Smooth muscle cell (in vitro differentiated cells): ENCODE data around the gene SPACA6. TPM values are rescaled to one million over a fixed set of nuclear protein-coding genes. Genes with fewer than 3 reads are reported as not detected.

Source experiments
- DNase-seq: peaks from one replicate; lab custom pipeline; 2025; ENCODE audit not compliant: unreplicated experiment; lab: John Stamatoyannopoulos, UW
- H2AFZ ChIP-seq: fragments of 200-600 bp; sonication (generic); 2 replicates; pipeline ENCODE4 v1.6.0; 2016; ENCODE audit warnings: antibody characterized with exemption, low read depth, mild to moderate bottlenecking
- H3F3A ChIP-seq: fragments of 200-600 bp; sonication (generic); 2 replicates; pipeline ENCODE4 v1.6.0; 2017; ENCODE audit warnings: antibody characterized with exemption, low read depth
- H3K27ac ChIP-seq: fragments of 200-600 bp; sonication (generic); 2 replicates; pipeline ENCODE4 v1.5.1; 2016; ENCODE audit warnings: low read depth, mild to moderate bottlenecking
- H3K27me3 ChIP-seq: fragments of 200-600 bp; sonication (generic); 2 replicates; pipeline ENCODE4 v1.6.1; 2016; ENCODE audit warnings: low read depth, mild to moderate bottlenecking
- H3K36me3 ChIP-seq: fragments of 200-600 bp; sonication (generic); 2 replicates; pipeline ENCODE4 v1.5.1; 2016; ENCODE audit warnings: low read depth
- H3K4me1 ChIP-seq: fragments of 200-600 bp; sonication (generic); 2 replicates; pipeline ENCODE4 v1.5.1; 2016; ENCODE audit warnings: low read depth
- H3K4me2 ChIP-seq: fragments of 200-600 bp; sonication (generic); 2 replicates; pipeline ENCODE4 v1.6.0; 2016; ENCODE audit warnings: mild to moderate bottlenecking
- H3K4me3 ChIP-seq: fragments of 200-600 bp; sonication (generic); 2 replicates; pipeline ENCODE4 v1.5.1; 2016; ENCODE audit warnings: mild to moderate bottlenecking
- H3K79me2 ChIP-seq: fragments of 200-600 bp; sonication (generic); 2 replicates; pipeline ENCODE4 v1.6.0; 2016; ENCODE audit warnings: low read depth, mild to moderate bottlenecking
- H3K9ac ChIP-seq: fragments of 200-600 bp; sonication (generic); 2 replicates; pipeline ENCODE4 v1.6.0; 2016; ENCODE audit warnings: low read depth
- H3K9me3 ChIP-seq: fragments of 200-600 bp; sonication (generic); replicated peaks from 2 replicates; pipeline ENCODE4 v1.5.1; 2016; ENCODE audit warnings: low read depth
- H4K20me1 ChIP-seq: fragments of 200-600 bp; sonication (generic); 2 replicates; pipeline ENCODE4 v1.6.0; 2016; ENCODE audit warnings: low read depth
- WGBS: methylation state at CpG from one replicate; pipeline ENCODE4 v1.1.7; 2016; ENCODE audit warnings: low lambda C conversion rate; 5-methylcytosine and 5-hydroxymethylcytosine counted together
- polyA plus RNA-seq: library from polyadenylated mRNA; unstranded; fragments of >200 nt; fragmentation: Nextera tagmentation; extraction: Ambion mirVana; gene quantifications from 2 replicates; pipeline ENCODE4 v1.2.1, GENCODE V29; 2016
- total RNA-seq: library from RNA; depleted of rRNA; stranded (reverse); fragments of >200 nt; gene quantifications from 2 replicates; pipeline ENCODE4 v1.2.3, GENCODE V29; 2014
- TF ChIP-seq, protein P1 (sequence below): fragments of 200-600 bp; sonication (generic); IDR thresholded peaks from 2 replicates; pipeline ENCODE4 v1.5.1; 2017; ENCODE audit warnings: borderline replicate concordance, mild to moderate bottlenecking, antibody characterized with exemption; ENCODE audit not compliant: insufficient read depth, poor library complexity, severe bottlenecking

SPACA6 gene
- total and polyA plus RNA-seq, 2 experiments from 2014 or later: 3.0 to 4.1 TPM

DNA sequence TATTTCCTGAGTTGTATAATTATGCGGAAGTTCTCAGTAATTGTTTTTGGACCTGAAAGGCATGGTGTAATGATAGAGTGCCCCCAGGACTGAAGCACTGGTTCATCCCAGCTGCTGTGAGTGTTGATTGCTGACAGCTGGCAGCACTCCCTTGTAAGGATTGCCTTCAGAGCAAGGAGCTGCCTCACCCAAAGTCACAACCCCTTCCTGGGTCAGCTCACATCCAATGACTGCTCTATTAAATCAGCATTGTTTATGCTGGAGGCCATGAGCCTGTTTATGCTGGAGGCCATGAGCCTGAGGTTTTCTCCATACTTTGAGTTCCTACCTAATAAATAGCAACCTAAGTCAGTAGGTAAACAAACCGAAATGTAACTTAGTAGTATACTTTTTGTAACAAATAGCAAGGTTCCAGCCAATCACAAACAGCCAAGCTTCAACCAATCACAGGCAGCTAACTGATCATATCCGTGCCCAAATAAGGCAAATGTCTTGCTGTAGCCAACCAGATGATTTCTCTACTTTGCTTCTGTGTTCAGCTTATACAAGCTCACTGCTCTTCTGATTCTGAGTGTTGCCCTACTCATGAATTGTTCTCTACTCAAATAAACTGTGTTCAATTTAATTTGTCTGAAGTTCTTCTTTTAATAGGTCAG is 11.7 kb upstream of the SPACA6 start:
- no peaks in the 10 kb centered on the region for H3K4me1 ChIP-seq
- no peaks in the 10 kb centered on the region for H3K36me3 ChIP-seq
- H2AFZ ChIP-seq: no peak overlapping the region
- no peaks in the 10 kb centered on the region for H3K27me3 ChIP-seq
- 78% methylated on average over 3 of the region's 3 CpGs for WGBS
- no peak overlapping the region for H3K9ac ChIP-seq
- no peak overlapping the region for H3K27ac ChIP-seq
- H4K20me1 ChIP-seq: no peaks in the 10 kb centered on the region
- no peaks in the 10 kb centered on the region for H3K79me2 ChIP-seq
- H3F3A ChIP-seq: peaks cover 6% of the 10 kb centered on the region
- no peak for DNase-seq
- TF ChIP-seq, protein P1, sequence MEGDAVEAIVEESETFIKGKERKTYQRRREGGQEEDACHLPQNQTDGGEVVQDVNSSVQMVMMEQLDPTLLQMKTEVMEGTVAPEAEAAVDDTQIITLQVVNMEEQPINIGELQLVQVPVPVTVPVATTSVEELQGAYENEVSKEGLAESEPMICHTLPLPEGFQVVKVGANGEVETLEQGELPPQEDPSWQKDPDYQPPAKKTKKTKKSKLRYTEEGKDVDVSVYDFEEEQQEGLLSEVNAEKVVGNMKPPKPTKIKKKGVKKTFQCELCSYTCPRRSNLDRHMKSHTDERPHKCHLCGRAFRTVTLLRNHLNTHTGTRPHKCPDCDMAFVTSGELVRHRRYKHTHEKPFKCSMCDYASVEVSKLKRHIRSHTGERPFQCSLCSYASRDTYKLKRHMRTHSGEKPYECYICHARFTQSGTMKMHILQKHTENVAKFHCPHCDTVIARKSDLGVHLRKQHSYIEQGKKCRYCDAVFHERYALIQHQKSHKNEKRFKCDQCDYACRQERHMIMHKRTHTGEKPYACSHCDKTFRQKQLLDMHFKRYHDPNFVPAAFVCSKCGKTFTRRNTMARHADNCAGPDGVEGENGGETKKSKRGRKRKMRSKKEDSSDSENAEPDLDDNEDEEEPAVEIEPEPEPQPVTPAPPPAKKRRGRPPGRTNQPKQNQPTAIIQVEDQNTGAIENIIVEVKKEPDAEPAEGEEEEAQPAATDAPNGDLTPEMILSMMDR: no peak
- H3K9me3 ChIP-seq: no peaks in the 10 kb centered on the region
- no peak overlapping the region for H3K4me3 ChIP-seq
- H3K4me2 ChIP-seq: no peak overlapping the region

DNA sequence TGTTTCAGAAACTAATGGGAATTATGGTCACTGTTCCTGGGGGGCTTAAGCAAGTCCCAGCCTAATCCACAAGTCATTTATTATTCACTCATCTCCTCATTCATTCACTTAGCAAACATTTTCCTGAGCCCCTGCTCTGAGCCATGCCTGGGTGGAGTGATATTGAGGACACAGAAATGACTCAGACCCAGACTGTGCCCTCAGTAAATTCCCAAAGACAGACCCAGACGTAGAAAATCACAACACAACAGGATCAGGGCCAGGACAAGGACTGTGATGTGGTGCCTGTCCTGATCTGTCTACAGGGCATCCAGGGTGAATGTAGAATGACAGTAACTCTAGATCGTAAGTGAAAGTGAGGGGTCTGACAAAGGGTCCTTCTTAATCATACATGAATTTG is 7.0 kb upstream of the SPACA6 start:
- no peak for DNase-seq
- H3K4me2 ChIP-seq: peak overlapping the region; percentile 5
- H4K20me1 ChIP-seq: peaks cover 4% of the 10 kb centered on the region
- peaks cover 27% of the 10 kb centered on the region for H3K79me2 ChIP-seq
- H3K4me3 ChIP-seq: no peak overlapping the region
- peak overlapping the region; percentile 96 for H3K27ac ChIP-seq
- TF ChIP-seq, protein P1: no peak
- H3K27me3 ChIP-seq: no peaks in the 10 kb centered on the region
- WGBS: 29% methylated on average over 2 of the region's 2 CpGs
- H3K9me3 ChIP-seq: no peaks in the 10 kb centered on the region
- no peaks in the 10 kb centered on the region for H3K4me1 ChIP-seq
- H3K9ac ChIP-seq: peak overlapping the region; percentile 12
- no peaks in the 10 kb centered on the region for H3K36me3 ChIP-seq
- no peak overlapping the region for H2AFZ ChIP-seq
- H3F3A ChIP-seq: peaks cover 12% of the 10 kb centered on the region

DNA sequence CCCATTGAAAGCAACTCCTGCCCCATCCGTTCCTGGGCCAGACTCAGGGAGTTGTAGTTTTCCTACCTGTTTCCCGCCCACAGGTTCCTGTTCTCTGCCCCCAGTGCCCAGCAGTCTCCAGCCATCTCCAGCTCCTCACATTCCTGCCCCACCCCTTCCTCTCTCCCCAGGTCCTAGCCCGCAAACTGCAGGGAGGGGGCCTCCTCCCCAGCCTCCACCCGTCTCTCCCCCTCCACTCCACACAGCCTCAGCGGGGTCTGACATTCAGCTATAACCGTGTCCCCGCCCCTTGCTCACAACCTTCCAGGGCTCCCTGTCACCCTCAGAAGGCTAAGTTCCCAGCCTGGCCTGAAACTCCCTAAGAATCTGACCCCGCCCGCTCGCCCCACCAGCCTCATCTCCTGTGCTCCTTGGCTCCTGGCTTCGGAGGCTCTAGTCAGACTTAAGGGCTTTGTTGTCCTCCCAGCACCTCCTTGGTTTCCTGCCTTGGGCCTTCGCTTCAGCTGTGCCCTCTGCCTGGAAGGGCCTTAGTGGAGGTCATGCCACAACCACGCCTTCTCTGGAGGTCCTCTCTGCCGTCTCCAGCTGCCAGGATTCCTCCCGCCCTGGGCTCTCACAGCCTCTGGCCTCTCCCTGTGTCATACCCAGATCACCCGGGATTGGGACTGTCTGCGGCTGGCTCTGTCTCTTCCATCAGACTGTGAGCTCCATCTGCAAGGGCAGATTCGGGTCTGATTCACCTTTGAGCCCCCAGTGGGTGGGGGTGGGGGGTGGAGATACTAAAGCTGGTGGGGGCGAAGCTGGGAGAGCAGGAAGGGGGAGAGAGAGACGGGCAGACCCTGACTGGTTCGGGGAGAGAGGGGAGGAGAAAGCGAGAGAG is 5.1 kb upstream of the SPACA6 start:
- H4K20me1 ChIP-seq: peaks cover 22% of the 10 kb centered on the region
- peaks cover 4% of the 10 kb centered on the region for H3K4me1 ChIP-seq
- H3K4me2 ChIP-seq: peak overlapping the region; percentile 87
- H3K79me2 ChIP-seq: peaks cover 45% of the 10 kb centered on the region
- WGBS: under 1% methylated on average over 18 of the region's 22 CpGs
- no peak overlapping the region for H2AFZ ChIP-seq
- H3K27ac ChIP-seq: peak overlapping the region; percentile 96
- no peaks in the 10 kb centered on the region for H3K9me3 ChIP-seq
- no peaks in the 10 kb centered on the region for H3K36me3 ChIP-seq
- peak overlapping the region; percentile 96 for H3K9ac ChIP-seq
- TF ChIP-seq, protein P1: no peak
- peaks cover 19% of the 10 kb centered on the region for H3F3A ChIP-seq
- peak overlapping the region; percentile 65 for H3K4me3 ChIP-seq
- no peaks in the 10 kb centered on the region for H3K27me3 ChIP-seq
- peak; percentile 30 for DNase-seq
